DND-41 (cell line): ENCODE measurements around the gene PLXDC1.

ENCODE experiments used
- EZH2 ChIP-seq: IDR thresholded peaks from 3 replicates; pipeline ENCODE4 v1.6.1; 2012; ENCODE audit warnings: borderline replicate concordance, low read depth, mild to moderate bottlenecking, moderate library complexity, low read length, inconsistent platforms; ENCODE audit not compliant: severe bottlenecking
- TF ChIP-seq, protein P1 (sequence below): IDR thresholded peaks from 2 replicates; pipeline ENCODE4 v1.5.1; 2012; ENCODE audit warnings: borderline replicate concordance, low read length, moderate library complexity, mild to moderate bottlenecking; ENCODE audit not compliant: poor library complexity, severe bottlenecking; ENCODE audit errors: extremely low read depth

DNA sequence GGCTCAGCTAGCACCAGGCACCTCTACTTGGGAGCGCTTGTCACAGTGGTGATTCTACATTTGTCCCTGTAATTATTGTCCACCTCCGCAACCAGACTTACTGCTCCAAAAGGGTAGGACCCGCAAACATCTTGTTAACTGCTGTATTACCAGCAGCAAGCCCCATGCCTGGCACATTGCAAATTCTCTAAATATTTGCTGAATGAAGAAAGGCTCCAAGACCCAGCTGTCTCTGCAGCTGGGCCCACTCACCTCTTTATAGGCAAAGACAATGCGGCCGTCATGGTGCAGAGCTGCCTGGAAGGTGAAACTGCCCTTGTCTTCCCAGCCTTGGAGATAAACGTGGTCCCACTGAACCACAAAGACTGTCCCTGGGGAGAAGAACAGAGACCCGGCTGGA is 44.3 kb downstream of the PLXDC1 start:
- TF ChIP-seq, protein P1, sequence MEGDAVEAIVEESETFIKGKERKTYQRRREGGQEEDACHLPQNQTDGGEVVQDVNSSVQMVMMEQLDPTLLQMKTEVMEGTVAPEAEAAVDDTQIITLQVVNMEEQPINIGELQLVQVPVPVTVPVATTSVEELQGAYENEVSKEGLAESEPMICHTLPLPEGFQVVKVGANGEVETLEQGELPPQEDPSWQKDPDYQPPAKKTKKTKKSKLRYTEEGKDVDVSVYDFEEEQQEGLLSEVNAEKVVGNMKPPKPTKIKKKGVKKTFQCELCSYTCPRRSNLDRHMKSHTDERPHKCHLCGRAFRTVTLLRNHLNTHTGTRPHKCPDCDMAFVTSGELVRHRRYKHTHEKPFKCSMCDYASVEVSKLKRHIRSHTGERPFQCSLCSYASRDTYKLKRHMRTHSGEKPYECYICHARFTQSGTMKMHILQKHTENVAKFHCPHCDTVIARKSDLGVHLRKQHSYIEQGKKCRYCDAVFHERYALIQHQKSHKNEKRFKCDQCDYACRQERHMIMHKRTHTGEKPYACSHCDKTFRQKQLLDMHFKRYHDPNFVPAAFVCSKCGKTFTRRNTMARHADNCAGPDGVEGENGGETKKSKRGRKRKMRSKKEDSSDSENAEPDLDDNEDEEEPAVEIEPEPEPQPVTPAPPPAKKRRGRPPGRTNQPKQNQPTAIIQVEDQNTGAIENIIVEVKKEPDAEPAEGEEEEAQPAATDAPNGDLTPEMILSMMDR = no peak
- TF ChIP-seq EZH2 = no peak
